H1 (cell line): Measurements from ENCODE around the gene TRAPPC2. TPM values are rescaled to one million over a fixed set of nuclear protein-coding genes. Genes with fewer than 3 reads are reported as not detected.

Experiments
- BRCA1 ChIP-seq: IDR thresholded peaks from 2 replicates; pipeline ENCODE4 v1.6.1; 2012; ENCODE audit warnings: low read depth, low read length, improper control_type of control experiment
- CHD1 ChIP-seq: IDR thresholded peaks from 2 replicates; pipeline ENCODE4 v1.6.1; 2012; ENCODE audit warnings: low read depth, low read length, improper control_type of control experiment
- CHD2 ChIP-seq: IDR thresholded peaks from 2 replicates; pipeline ENCODE4 v1.6.1; 2012; ENCODE audit warnings: low read length, improper control_type of control experiment
- NANOG ChIP-seq: IDR thresholded peaks from 2 replicates; pipeline ENCODE4 v1.6.1; 2011; ENCODE audit warnings: low read length, low read depth, mild to moderate bottlenecking, inconsistent platforms; ENCODE audit not compliant: insufficient read depth, poor library complexity, severe bottlenecking
- SP2 ChIP-seq: IDR thresholded peaks from 2 replicates; pipeline ENCODE4 v1.6.1; 2012; ENCODE audit warnings: mild to moderate bottlenecking, low read length, inconsistent platforms
- polyA plus RNA-seq, 7 experiments: library from polyadenylated mRNA; depleted of rRNA in 3 of 7; stranded (reverse) in 5 of 7; unstranded in 2 of 7; fragments of >200 nt in 5 of 7; fragments of 200-250 nt in 2 of 7; gene quantifications; 1 replicate in 5 of 7; 2 replicates in 1 of 7; 4 replicates in 1 of 7; pipeline versions ENCODE4 v1.2.1 to v1.2.3, GENCODE V29; 2011 to 2013; ENCODE audit warnings: missing spikeins in 2 of 7, mixed read lengths in 2 of 7
- total RNA-seq: library from RNA; stranded (reverse); fragmentation: NEBNext Ultra II Directional; extraction: Animal tissue kit (Norgen Biotek cat#: 25700); gene quantifications from 2 replicates; pipeline ENCODE4 v1.2.1, GENCODE V29; 2021

The TRAPPC2 gene
- total and polyA plus RNA-seq, 2 of the 8 experiments (the other 6 are each of a cell fraction or from before 2014, with no cell fraction given), result 6.7 to 10.8 TPM

DNA sequence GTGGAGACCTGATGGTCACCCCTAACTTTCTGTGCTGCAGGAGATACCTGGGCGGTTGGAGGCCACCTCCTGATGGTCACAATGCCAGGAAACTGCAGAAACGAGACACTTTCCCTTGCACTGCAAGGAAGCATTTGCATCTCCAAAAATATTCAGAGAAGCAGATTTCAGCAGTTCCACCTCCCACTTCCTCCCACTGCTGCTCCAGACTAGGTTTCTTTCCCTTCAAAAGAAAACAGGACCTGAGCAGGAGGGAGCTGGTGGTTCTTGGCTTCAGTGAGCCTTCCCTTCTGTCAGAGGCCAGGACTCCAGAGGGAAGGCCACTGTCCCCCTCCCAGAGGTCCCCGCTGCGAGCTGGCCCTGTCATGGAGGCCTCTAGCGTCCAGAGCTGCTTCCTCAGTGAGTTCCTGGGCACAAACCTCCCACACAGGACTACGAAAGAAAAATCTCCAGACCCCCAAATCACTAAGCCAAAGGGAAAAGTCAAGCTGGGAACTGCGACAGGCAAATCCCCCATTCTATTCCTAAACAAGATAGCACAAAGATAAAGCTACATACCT is 46.5 kb upstream of the TRAPPC2 start (continued):
- no peak for TF ChIP-seq NANOG
- TF ChIP-seq CHD1, result no peak
- no peak for TF ChIP-seq SP2
- no peak for TF ChIP-seq BRCA1
- no peak for TF ChIP-seq CHD2
